ENCODE measurements around the gene PTPRZ1. TPM values are rescaled to one million over a fixed set of nuclear protein-coding genes. Genes with fewer than 3 reads are reported as not detected.

PTPRZ1 gene
- polyA plus RNA-seq, 3 donors, result not detected

- peaks cover 0 to 5% (median 0%) of the 10 kb centered on the region in 7 donors for H3K9me3 Mint-ChIP-seq
- no peak for TF ChIP-seq CTCF (IDR thresholded peaks at IDR 0.05)
- no peak overlapping the region for H3K27ac Mint-ChIP-seq
- no peaks in the 10 kb centered on the region for H3K36me3 ChIP-seq (replicated peaks in 1 of 2; ENCODE audit: control insufficient read depth in 1 of 2, insufficient read depth in 2 of 2, low read length in 2 of 2)
- H3K4me1 Mint-ChIP-seq, result no peaks in the 10 kb centered on the region
- DNase-seq, result no peak
- no peaks in the 10 kb centered on the region for H3K4me1 ChIP-seq (ENCODE audit: control insufficient read depth in 1 of 2, insufficient read depth in 2 of 2, low read length in 2 of 2)
- H3K4me3 Mint-ChIP-seq, result no peak overlapping the region
- no peak overlapping the region for H3K9ac ChIP-seq (ENCODE audit: insufficient read depth, low read length, poor library complexity, severe bottlenecking)
- no peaks in the 10 kb centered on the region for H3K27me3 Mint-ChIP-seq (ENCODE audit: low read depth in 3 of 3)
- no peaks in the 10 kb centered on the region for H3K79me2 ChIP-seq (ENCODE audit: insufficient read depth, low read length)
- H3K9me3 ChIP-seq (replicated peaks in 1 of 2; ENCODE audit: control insufficient read depth in 1 of 2, insufficient read depth in 1 of 2, low read length in 2 of 2), result no peaks in the 10 kb centered on the region
- no peak overlapping the region for H2AFZ ChIP-seq (ENCODE audit: insufficient read depth, low read depth, low read length, poor library complexity, severe bottlenecking)
- intact Hi-C loops (cut with micrococcal nuclease), result no loop called here
- no peak overlapping the region for H3K27ac ChIP-seq (ENCODE audit: low read depth in 1 of 2, low read length in 2 of 2)
- no peak overlapping the region for H3K4me3 ChIP-seq (replicated peaks in 1 of 3; ENCODE audit: low read depth in 2 of 3, low read length in 3 of 3)
- H3K27me3 ChIP-seq (ENCODE audit: control insufficient read depth in 2 of 2, insufficient read depth in 2 of 2, low read length in 2 of 2), result no peaks in the 10 kb centered on the region
- no peaks in the 10 kb centered on the region for H4K20me1 ChIP-seq (ENCODE audit: insufficient read depth, low read length)
- no CpG with 5 or more reads among the region's 1 CpG for WGBS (ENCODE audit: insufficient coverage)
- H3K4me2 ChIP-seq (replicated peaks; ENCODE audit: extremely low read depth, low read length, poor library complexity, severe bottlenecking), result no peak overlapping the region
- H3K36me3 Mint-ChIP-seq, result no peaks in the 10 kb centered on the region
Observed at GRCh38 chr7:121931149-121931902, 58.4 kb downstream of the PTPRZ1 start.

- Histone ChIP-seq H3K9me3 (replicated peaks in 1 of 2; ENCODE audit: control insufficient read depth in 1 of 2, insufficient read depth in 1 of 2, low read length in 2 of 2) (no peaks in the 10 kb centered on the region), H3K4me1 (ENCODE audit: control insufficient read depth in 1 of 2, insufficient read depth in 2 of 2, low read length in 2 of 2) (no peaks in the 10 kb centered on the region), H3K36me3 (replicated peaks in 1 of 2; ENCODE audit: control insufficient read depth in 1 of 2, insufficient read depth in 2 of 2, low read length in 2 of 2) (no peaks in the 10 kb centered on the region), H3K27me3 (ENCODE audit: control insufficient read depth in 2 of 2, insufficient read depth in 2 of 2, low read length in 2 of 2) (no peaks in the 10 kb centered on the region), H2AFZ (ENCODE audit: insufficient read depth, low read depth, low read length, poor library complexity, severe bottlenecking) (no peak overlapping the region), H3K4me3 (replicated peaks in 1 of 3; ENCODE audit: low read depth in 2 of 3, low read length in 3 of 3) (no peak overlapping the region), H3K4me2 (replicated peaks; ENCODE audit: extremely low read depth, low read length, poor library complexity, severe bottlenecking) (no peak overlapping the region), H3K27ac (ENCODE audit: low read depth in 1 of 2, low read length in 2 of 2) (no peak overlapping the region), H3K79me2 (ENCODE audit: insufficient read depth, low read length) (no peaks in the 10 kb centered on the region), H4K20me1 (ENCODE audit: insufficient read depth, low read length) (no peaks in the 10 kb centered on the region), H3K9ac (ENCODE audit: insufficient read depth, low read length, poor library complexity, severe bottlenecking) (no peak overlapping the region)
- Mint-ChIP-seq H3K36me3 (no peaks in the 10 kb centered on the region), H3K4me3 (no peak overlapping the region), H3K27ac (no peak overlapping the region), H3K9me3 (peaks cover 0 to 5% (median 0%) of the 10 kb centered on the region in 7 donors), H3K27me3 (ENCODE audit: low read depth in 3 of 3) (no peaks in the 10 kb centered on the region), H3K4me1 (no peaks in the 10 kb centered on the region)
- DNase-seq, result no peak
- WGBS (ENCODE audit: insufficient coverage), result 80% methylated on average over 1 of the region's 1 CpG
- TF ChIP-seq CTCF (IDR thresholded peaks at IDR 0.05), result no peak
- intact Hi-C loops (cut with micrococcal nuclease), result no loop called here
Observed at GRCh38 chr7:121932768-121933167, 59.8 kb downstream of the PTPRZ1 start.

All from CD14-positive monocyte (primary cell).